ENCODE results near the gene JUND.

JUND gene

DNA sequence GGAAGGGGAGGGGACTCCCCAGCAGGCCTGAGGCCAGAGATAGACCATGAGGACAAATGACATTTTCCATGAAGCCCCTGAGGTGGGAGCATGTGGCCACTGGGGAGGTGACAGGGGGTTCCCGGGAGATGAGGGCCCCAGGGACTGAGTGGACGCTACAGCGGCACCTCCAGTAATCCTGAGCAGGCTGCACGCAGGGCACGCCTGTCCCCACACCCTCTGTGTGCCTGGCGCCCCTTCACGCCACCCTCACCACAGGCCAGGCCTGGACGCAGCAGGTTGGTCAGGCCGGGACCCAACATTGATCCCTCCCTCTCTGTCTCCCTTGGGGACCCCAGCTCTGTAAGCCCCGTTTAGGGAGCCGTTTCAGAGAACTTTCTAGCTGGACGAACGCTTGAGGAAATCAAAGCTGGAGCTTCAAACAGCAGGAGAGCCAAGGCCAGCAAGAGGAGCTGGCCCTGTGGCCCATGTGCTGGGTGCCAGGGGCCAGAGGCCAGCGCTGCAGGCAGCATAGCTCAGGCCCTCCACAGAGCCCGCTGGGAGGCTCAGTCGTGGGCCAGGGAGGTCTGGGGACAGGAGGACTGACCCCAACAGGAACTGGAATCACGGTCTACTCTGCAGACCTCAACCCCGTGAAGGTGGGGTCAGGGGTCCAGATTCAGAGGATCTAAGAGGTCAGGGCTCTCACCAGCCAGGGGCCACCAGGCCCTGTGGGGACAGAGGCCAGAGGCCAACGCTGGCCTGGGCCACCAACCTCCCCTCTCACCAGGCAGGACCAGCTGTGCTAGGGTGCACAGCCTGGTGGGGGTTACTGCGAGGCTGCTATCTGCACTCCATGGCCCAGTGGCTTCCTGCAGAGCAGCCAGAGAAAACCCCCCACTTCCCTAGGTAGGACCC, 26.9 kb upstream of the JUND start:
- DNase-seq: no peak

DNA sequence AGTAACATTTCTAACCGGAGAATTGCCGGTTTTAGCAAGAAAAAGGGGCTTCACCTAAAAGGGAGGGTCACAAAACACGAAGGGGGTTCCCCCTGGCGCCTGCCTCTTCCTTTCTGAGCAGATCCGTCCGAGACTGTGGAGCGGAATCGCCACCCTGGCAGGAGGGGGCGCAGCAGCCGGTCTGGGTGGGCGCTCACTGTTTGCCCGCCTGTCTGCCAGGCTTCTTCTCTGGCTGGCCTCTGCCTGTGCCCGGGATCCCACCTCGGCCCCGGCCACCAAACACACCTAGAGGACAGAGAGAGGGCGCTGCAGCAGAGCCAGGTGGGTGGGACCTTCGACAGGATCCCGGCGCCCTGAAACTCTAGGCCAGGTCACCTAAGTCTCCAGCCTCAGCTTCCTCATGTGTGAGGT, 25.9 kb upstream of the JUND start:
- no peak for DNase-seq

DNA sequence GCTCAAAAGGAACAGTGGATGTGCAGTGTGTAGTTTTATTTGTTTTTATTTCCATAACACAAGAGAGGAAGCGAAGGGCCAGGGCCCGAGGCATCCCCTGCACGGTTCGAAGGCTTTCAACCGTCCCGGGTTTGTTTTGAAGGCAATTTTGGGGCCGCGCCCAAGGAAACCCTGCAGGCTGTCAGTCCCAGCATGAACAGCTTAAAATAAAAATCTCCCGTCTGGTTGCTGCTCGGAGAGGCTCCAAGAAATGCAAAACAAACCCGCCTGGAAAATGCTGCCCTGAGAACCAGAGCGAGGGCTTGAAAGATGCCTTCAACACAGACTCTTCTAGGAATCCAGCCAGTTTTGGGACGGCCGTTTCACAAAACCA, 25.5 kb upstream of the JUND start:
- DNase-seq: no peak

DNA sequence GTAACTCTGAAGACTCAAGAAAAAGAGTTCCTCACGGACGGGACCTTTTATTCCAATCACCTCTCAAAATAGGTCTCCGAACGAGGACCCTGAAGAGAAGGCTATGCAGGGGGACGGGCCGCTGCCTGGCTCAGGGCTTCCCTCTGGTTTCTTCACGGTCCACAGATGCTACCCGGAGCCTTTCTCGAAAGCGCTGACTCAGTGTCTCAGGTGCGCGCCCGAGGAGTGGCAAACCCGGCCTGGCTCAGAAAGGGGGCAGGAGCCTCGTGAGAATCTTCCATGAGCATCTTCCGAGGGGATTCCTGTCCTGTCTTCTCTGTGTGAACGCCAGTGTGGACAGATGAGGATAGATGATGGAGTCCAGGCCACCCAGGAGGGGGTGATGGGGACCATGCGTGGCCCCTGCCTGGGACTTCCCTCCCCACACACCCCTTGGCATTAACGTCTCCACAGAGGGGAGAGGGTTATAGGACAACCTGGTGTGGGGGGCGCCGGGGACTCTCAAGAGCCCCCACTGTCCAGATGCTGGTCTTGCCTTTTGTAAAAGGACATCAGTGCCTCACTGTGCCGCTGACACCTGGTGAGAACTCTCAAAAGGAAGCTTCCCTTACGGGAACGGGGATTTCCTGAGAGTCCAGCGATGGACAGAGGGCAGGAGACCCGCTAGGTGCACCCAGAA, 24.9 kb upstream of the JUND start:
- DNase-seq: no peak

DNA sequence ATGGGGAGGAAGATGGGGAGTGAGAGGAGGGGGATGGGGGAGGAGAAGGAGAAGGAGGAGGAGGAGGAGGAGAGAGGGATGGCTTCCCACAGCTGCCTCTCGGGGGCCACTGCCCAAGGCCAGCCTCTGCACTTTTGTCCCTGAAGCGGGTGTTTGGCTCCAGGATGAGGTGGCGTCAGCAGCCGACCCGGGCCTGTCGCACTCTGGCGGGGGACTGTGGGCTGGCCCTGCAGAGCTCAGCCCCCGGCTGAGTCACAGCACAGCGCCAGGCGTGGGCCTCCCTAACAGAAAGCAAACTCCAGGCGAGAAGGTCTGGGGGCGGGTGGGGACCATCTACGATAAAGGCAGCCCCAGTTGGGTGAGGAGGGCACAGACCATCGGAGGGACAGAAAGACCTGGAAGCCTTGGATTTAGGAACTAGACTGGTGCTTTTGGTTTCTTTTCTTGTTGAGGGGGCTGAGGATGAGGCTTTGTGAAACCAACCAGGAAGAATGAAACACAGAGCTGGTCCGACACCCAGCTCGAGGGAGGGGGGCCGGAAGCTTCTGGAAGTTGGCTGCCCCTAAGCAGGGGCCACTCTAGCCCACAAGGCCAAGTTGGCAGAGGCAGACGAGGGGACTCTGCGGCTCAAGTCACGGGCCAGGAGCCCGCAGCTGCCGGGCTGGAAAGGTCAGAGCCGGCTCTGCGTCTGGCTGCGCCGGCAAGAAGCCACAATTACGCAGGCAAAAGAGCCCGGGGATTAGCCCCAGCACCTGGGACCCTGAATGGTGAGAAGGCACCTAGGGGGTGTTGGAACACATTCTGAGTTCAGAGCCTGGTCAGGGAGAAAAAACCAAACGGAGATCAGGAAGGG, 23.3 kb upstream of the JUND start:
- peak; percentile 85 to 88 for DNase-seq

DNA sequence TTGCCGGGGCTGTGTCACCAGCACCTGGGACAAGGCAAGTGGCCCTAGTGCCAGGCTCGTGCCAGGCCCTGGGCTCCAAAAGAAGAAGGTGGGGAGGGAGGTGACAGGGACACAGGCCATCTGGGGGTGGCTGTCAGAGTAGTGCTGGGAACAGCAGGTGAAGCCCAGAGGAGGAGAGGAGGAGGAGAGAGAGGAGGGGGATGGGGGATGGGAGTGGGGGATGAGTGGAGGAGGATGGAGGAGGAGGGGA, 22.7 kb upstream of the JUND start:
- no peak for DNase-seq

DNA sequence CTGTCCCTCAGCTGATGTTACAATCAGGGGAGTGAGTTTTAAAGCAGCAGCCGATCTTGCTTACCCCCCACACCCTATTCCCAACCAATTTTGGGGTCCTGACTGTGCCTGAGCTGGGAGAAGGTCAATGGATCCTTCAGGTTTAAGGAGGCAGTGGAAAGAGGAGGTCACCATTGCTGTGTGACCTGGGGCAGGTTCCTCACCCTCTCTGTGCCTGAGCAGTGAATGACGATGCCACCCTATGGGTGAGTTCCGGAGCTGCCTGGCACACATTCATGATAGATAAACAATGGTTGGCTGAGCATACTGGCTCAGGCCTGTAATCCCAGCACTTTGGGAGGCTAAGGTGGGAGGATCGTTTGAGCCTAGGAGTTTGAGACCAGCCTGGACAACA, 20.3 kb upstream of the JUND start:
- DNase-seq: no peak

DNA sequence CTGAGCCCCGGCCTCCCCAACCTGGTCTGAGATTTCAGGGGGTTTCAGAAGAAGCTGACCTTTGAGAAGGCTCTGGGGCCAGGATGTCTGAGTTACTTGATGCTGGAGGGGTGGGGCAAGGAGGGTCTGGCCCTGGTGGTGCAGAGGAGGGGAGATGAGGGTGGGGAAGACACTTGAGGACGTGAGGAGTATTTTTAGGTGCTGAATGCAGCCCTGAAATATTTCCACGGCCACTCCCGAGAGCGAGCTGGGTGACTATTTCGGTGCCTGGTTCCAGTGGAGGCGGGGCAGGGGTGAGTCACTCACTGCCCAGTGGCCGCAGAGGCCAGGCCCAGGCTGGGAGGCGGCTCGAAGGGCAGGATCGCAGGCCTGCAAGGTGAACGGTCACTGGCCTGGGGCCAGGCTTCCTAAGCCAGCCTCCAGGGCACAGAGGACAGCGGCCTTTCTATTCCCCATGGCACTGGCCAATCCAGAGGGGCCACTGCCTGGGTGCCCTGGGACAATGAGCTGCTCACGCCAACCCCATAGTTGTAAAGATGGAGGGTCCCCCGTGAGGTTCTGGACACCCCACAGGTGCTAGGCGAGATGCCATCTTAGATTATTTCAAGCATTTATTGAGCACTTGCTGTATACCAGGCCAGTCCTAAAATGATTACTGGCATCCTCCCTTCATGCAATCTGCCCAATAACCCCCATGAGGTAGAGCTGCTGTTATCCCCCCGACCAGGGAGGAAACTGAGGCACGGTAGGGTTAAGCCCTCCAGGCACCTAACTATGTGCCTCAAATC, 19.7 kb upstream of the JUND start:
- DNase-seq: peak; percentile 50 to 66

DNA sequence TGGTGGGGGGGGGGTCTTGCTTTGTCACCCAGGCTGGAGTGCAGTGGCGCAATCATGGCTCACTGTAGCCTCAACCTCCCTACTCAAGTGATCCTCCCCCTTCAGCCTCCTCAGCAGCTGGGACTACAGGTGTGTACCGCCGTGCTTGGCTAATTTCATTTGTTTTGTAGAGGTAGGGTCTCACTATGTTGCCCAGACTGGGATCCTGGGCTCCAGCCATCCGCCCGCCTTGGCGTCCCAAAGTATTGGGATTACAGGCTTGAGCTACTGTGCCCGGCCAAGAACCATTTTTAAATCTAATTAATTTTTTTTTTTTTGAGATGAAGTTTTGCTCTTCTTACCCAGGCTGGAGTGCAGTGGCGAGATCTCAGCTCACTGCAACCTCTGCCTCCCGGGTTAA, 18.2 kb upstream of the JUND start:
- DNase-seq: no peak

DNA sequence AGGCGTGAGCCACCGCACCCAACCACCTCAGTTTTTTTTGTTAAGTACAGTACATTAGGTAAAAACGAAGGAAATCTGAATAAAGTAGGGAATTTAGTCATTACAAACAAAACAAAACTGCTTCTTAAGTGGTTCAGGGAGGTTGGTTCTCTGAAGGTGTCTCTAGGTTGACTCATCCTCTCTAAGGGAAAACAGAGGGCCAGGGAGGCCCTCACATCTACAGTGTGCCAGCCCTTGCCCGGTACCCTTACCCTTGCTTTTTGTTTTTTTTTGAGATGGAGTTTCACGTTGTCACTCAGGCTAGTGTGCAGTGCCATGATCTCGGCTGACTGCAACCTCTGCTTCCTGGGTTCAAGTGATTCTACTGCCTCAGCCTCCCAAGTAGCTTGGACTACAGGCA, 17.2 kb upstream of the JUND start:
- DNase-seq: no peak

DNA sequence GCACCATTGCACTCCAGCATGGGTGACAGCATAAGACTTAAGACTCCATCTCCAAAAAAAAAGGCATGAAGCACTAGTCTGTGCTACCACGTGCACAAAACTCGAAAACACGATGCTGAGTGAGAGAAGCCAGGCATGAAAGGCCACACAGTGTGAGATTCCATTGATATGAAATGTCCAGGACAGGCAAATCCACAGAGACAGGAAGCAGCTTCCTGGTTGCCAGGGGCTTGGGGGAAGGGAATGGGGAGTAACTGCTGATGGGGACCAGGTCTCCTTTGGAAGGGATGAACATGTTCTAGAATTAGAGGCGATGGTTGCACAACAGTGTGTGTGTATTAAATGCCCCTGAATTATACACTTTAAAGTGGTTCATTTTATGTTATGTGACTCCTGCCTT, 15.9 kb upstream of the JUND start:
- DNase-seq: no peak

DNA sequence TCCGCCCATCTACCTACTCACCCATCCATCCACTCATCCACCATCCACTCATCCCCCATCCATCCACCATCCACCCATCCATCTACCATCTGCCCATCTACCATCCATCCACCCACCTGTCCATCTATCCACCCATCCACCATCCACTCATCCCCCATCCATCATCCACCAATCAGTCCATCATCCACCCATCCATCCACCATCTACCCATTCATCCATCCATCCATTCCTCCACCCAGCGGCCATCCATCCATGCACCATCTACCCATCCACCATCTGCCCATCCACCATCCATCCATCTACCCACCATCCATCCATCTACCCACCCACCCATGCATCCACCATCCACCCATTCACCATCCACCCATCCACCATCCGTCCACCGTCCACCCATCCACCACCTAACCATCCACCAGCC, 13.6 kb upstream of the JUND start:
- no peak for DNase-seq

DNA sequence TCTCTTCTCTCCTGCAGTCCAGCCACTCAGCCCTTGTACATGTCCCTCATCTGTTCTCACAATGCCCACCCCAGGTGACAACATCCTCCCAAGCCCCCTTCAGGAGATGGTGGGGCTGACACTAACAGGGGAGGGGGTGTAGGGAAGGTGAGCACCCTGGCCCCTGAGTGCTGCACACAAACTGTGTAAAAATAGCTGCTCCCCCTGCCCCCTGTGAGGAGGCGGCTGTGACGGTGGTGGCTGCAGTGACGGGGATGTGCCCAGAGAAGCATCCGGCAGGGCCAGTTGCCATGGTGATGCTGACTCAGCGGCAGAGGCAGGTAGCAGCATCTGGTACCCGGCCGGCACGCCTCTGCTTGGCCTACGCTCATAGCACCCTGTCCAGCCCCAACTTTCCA, 13.0 kb upstream of the JUND start:
- DNase-seq: no peak

DNA sequence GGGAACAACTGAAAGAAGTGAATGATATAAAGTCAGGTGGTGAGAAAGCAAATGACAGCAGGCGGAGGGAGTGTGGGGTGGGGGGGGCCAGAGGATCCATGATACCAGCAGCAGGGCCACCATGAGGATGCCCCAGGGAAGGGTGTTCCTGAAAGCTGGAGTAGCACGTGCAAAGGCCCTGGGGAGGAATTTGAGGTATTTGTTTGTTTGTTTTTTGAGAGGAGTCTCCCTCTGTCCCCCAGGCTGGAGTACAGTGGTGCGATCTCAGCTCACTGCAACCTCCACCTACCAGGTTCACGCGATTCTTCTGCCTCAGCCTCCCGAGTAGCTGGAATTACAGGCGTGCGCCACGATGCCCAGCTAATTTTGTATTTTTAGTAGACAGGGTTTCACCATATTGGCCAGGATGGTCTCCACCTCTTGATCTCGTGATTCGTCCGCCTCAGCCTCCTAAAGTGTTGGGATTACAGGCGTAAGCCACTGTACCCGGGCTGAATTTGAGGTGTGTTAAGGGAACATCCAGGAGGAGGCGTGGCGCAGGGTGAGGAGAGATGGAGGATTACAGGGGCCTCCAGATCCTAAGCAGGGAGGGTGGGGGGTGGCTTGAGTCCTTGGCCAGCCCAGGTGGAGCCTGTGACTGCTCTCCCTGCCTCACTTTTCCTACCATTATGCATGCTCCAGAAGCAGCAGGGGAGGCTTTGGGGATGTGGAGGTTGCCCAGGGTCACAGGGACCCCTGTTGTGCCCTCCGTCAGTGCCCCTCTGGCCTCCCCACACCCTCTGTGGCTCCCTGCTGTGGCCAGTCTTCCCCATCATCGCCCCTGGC, 12.4 kb upstream of the JUND start:
- DNase-seq: no peak

DNA sequence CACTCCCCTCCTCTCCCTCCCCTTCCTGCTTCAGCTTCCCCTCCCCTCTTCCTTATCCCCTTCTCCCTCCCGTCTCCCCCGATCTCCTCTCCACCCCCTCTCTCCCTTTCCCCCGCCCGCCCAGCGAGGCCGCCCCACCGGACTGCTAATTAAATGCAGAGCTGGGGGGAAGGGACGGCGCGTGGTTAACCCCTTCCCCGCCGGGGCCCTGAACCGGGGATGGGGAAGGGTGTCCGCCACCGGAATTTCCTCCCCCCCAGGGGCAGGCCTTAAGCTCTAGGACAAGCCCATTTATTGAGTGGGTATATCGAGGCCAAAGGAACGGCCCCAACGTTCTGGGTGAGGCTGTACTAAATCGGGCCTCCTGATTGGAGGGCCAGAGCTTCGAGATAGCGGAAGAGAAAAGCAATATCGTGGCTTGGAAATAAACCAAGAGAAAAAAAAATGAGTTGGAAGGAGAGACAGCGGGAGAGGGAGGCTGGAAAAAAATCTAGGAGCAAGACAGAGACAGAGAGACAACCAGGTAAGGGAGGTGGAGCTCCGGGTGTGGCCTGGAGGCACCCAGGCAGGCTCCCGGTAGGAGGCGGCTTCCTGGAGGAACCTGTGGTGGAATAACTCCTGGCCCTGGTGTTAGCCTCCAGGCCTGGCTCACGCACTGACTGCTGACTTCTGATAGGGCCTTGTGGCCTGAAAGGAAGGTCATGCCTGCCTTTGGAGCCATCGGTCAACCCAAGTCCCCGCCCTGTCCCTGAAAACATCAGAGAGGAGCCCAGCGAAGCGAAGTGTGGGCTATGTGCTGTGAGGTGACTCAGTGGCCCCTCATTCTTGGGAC, 11.6 kb upstream of the JUND start:
- peak; percentile 52 to 60 for DNase-seq

DNA sequence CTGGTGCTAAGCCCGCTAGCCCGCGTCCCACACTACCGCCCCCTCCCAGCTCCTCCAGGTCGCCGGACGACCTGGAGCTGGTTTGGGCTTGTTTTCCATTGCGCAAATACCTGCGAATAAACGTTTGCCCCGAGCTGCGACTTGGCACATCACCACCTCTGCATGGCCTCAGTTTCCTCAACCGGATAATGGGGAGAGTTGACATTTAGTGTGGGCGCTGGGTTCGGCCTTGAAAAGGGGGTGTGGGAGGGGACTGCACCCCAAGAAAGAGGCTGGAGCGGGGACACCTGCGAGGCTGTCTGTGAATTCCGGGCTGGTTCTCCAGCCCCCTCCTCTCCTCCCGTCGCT, 11.0 kb upstream of the JUND start:
- DNase-seq: no peak

DNA sequence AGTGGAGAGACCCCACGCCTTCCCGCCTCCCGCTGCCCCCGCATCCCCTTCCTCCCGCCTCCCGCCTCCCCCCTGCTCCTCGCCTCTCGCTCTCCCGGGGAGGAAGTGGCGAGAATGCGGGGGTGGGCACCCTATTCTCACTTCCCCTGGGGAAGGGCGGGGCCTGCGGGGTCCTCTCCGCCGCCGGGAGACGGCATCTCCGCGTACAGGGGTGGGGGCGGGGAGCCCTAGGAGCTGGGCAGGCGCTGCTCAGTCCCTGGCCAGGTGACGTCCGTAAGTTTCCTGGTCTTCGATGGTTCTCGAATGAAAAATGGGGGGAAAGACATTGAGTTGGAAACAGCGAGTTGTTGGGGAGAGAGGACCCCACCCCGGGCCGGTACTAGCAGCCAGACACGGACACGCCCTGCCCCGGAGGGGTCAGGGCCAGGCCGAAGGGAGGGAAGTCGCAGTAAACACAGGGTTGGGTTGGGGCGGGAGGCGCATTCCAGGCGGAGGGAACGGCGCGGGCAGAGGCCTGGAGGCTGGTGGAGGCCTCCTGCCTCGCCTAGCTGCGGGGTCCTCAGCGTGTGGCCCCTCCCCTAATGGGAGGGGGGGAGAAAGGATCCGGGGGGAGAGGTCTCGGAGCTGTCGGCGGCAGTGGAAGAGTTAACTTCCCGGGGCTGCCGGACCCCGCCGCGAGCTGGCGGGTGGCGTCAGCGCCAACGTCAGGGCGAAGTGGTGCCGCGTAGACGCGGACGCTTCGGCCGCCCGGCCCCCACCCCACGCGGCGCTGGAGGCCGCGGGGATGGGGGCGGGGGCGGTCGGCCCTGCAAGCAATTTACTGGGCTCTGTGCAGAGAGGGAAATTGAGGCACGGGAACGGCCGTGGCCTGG, 10.4 kb upstream of the JUND start:
- peak; percentile 90 to 94 for DNase-seq

DNA sequence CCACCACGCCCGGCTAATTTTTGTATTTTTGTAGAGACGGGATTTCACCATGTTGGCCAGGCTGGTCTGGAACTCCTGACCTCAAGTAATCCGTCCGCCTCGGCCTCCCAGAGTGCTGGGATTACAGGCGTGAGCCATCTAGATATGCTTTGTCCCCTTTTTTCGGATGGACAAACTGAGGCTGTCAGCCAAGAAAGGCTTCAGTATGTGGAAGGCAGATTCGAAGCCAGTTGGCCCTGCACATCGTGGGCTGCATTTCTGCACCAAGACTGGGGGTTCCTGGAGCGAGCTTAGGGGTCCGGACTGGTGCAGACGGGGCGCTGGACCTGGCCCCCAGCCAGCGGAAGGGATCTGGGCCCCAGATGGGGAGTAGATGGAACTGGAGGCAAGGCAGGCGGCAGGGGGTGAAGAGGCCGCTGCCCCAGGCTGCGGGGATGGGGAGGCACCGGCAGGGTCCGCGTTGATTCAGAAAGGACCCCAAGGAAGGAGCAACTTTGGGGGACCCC, 9.7 kb upstream of the JUND start:
- DNase-seq: no peak

DNA sequence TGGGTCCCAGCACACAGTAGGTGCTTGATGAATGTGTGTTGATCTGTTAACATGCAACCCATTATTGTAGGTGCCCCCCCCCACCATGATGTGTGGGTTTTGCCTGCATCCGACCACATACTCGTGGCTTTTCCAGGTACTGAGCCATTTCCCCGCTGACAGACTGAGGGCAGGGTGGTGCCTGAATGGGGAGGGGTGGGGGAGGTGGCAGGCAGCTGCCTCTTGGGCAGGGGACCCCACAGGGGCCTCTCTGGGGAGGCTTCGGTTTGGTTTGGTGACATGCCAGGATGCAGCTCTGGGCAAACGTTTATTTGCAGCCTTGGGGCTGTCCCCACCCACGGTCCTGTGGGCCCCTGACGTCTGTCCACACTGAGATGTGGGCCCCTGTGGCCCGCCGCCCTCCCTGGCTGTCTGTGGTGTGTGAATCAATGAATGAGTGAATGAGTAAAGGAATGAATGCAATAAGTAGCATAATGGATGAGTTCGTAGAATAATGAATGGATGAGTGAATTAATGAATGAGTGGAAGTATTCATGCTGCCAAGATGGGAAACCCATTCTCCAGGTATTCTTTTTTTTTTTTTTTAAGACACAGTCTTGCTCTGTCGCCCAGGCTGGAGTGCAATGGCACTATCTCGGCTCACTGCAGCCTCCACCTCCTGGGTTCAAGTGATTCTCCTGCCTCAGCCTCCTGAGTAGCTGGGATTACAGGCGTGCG, 9.0 kb upstream of the JUND start:
- DNase-seq: peak; percentile 64 to 83
